GM23338 (cell line): ENCODE results near the gene CDH9.

Experiments
- EZH2 ChIP-seq: fragments of 200-600 bp; sonication (generic); IDR thresholded peaks from one replicate; pipeline ENCODE4 v1.8.0; 2017; ENCODE audit warnings: antibody characterized with exemption, mild to moderate bottlenecking, low read depth; ENCODE audit not compliant: unreplicated experiment
- EZH2phosphoT487 ChIP-seq: fragments of 200-600 bp; sonication (generic); IDR thresholded peaks from one replicate; pipeline ENCODE4 v1.8.1; 2018; ENCODE audit warnings: antibody characterized with exemption; ENCODE audit not compliant: unreplicated experiment
- TF ChIP-seq, protein P1 (sequence below), 2 experiments: fragments of 200-600 bp in 1 of 2; sonication (generic) in 1 of 2; conservative IDR thresholded peaks; 2 replicates each; pipeline versions ENCODE4 v1.5.1 to v1.6.1; 2016 to 2017; ENCODE audit warnings: antibody characterized with exemption in 2 of 2, low read depth in 2 of 2, mild to moderate bottlenecking in 2 of 2, moderate library complexity in 1 of 2

DNA sequence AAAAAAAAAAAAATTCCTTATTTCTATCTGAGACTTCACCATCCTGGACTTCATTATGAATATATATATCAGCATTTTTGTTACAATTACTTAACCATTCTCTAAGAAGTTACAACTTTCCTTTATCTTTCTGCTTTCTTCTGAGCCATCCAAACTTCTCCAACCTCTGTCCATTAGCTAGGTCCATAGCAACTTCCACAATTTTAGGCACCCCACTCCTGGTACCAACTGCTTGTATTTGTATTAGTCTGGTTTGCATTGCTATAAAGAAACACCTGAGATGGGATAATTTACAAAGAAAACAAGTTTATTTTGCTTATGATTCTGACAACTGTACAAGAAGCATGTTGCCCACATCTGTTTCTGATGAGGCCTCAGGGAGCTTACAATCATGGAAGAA, 182.1 kb downstream of the CDH9 start:
- TF ChIP-seq, protein P1, sequence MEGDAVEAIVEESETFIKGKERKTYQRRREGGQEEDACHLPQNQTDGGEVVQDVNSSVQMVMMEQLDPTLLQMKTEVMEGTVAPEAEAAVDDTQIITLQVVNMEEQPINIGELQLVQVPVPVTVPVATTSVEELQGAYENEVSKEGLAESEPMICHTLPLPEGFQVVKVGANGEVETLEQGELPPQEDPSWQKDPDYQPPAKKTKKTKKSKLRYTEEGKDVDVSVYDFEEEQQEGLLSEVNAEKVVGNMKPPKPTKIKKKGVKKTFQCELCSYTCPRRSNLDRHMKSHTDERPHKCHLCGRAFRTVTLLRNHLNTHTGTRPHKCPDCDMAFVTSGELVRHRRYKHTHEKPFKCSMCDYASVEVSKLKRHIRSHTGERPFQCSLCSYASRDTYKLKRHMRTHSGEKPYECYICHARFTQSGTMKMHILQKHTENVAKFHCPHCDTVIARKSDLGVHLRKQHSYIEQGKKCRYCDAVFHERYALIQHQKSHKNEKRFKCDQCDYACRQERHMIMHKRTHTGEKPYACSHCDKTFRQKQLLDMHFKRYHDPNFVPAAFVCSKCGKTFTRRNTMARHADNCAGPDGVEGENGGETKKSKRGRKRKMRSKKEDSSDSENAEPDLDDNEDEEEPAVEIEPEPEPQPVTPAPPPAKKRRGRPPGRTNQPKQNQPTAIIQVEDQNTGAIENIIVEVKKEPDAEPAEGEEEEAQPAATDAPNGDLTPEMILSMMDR (conservative IDR thresholded peaks at IDR 0.05; ENCODE audit: low read depth in 2 of 2): no peak
- TF ChIP-seq EZH2: no peak
- TF ChIP-seq EZH2phosphoT487: no peak
